GM19240 (cell line): Measurements from ENCODE around the gene ADCY5.
"Not testable (repeated sequence)": the region's sequence is repeated elsewhere in the genome, so short reads cannot be mapped to it uniquely, and the experiment has no call there.

Experiments used
- DNase-seq: peaks from one replicate; pipeline ENCODE4 v3.0.0; 2011; ENCODE audit warnings: low spot score; ENCODE audit not compliant: insufficient read length

ADCY5 gene

GRCh38 chr3:123267821-123268220 lies 181.1 kb downstream of the ADCY5 start:
- DNase-seq: no peak

GRCh38 chr3:123263941-123264340 lies 184.9 kb downstream of the ADCY5 start:
- DNase-seq: no peak

GRCh38 chr3:123262868-123263267 lies 186.0 kb downstream of the ADCY5 start:
- DNase-seq: no peak

GRCh38 chr3:123262226-123262625 lies 186.7 kb downstream of the ADCY5 start:
- no peak for DNase-seq

GRCh38 chr3:123261666-123262065 lies 187.2 kb downstream of the ADCY5 start:
- DNase-seq: no peak

GRCh38 chr3:123258811-123259420 lies 190.0 kb downstream of the ADCY5 start:
- no peak for DNase-seq

- no peak for DNase-seq
Measured at GRCh38 chr3:123258359-123258758, 190.5 kb downstream of the ADCY5 start.

GRCh38 chr3:123256256-123256655 lies 192.6 kb downstream of the ADCY5 start:
- no peak for DNase-seq

GRCh38 chr3:123246866-123247265 lies 202.0 kb downstream of the ADCY5 start:
- no peak for DNase-seq

- no peak for DNase-seq
Measured at GRCh38 chr3:123244128-123244527, 204.8 kb downstream of the ADCY5 start.

- DNase-seq: no peak
Measured at GRCh38 chr3:123239756-123240155, 209.1 kb downstream of the ADCY5 start.

- not testable (repeated sequence) for DNase-seq
Measured at GRCh38 chr3:123239186-123239585, 209.7 kb downstream of the ADCY5 start.

- no peak for DNase-seq
Measured at GRCh38 chr3:123236902-123237301, 212.0 kb downstream of the ADCY5 start.
